K562 (cell line): ENCODE measurements around the gene MMP2. TPM values are rescaled to one million over a fixed set of nuclear protein-coding genes. Genes with fewer than 3 reads are reported as not detected.

ENCODE experiments used
- DACH1 ChIP-seq: fragments of 450-650 bp; IDR thresholded peaks from 2 replicates; pipeline ENCODE4 v1.6.1; 2018; ENCODE audit not compliant: partially characterized antibody
- SMAD3 ChIP-seq: fragments of 450-650 bp; formaldehyde crosslinking; conservative IDR thresholded peaks from 2 replicates; pipeline ENCODE4 v1.4.0; 2020; ENCODE audit warnings: mild to moderate bottlenecking
- polyA plus RNA-seq, 8 experiments: library from polyadenylated mRNA; depleted of rRNA in 4 of 8; stranded (reverse) in 5 of 8; unstranded in 3 of 8; fragments of >200 nt; fragmentation: Nextera tagmentation in 2 of 8; fragmentation: Illumina TruSeq in 1 of 8; extraction: Ambion mirVana in 2 of 8; extraction: Trizol in 1 of 8; gene quantifications; 2 replicates each; pipeline versions ENCODE4 v1.2.1 to v1.2.3, GENCODE V29; 2011 to 2014; ENCODE audit warnings: inconsistent platforms in 1 of 8, missing spikeins in 1 of 8
- total RNA-seq, 7 experiments: library from RNA; depleted of rRNA in 6 of 7; stranded (reverse); fragments of >200 nt in 6 of 7; fragmentation: Illumina TruSeq in 2 of 7; extraction: Trizol in 2 of 7; gene quantifications; 2 replicates each; pipeline versions ENCODE4 v1.2.1 to v1.2.3, GENCODE V29; 2011 to 2021; ENCODE audit warnings: low replicate concordance in 1 of 7
- TF ChIP-seq, protein P1 (sequence below): fragments of 450-650 bp; conservative IDR thresholded peaks from 2 replicates; pipeline ENCODE4 v1.6.1; 2016; ENCODE audit warnings: missing genetic modification characterization, low read depth, mild to moderate bottlenecking, missing compliant biosample characterization, moderate library complexity
- TF ChIP-seq, protein P2 (sequence below), 2 experiments: fragments of 450-650 bp; formaldehyde crosslinking in 1 of 2; IDR thresholded peaks; 2 replicates each; pipeline versions ENCODE4 v1.4.0 to v1.6.1; 2014 to 2020; ENCODE audit warnings: mild to moderate bottlenecking in 2 of 2, borderline replicate concordance in 1 of 2, low read depth in 1 of 2
- TF ChIP-seq, protein P3 (sequence below): fragments of 450-650 bp; formaldehyde crosslinking; IDR thresholded peaks from 2 replicates; pipeline ENCODE4 v1.4.0; 2022; ENCODE audit warnings: mild to moderate bottlenecking, moderate library complexity

MMP2 gene
- total and polyA plus RNA-seq, 9 of the 15 experiments (the other 6 are each of a cell fraction or from before 2014, with no cell fraction given): 0.05 to 0.53 TPM; not detected in 7

DNA sequence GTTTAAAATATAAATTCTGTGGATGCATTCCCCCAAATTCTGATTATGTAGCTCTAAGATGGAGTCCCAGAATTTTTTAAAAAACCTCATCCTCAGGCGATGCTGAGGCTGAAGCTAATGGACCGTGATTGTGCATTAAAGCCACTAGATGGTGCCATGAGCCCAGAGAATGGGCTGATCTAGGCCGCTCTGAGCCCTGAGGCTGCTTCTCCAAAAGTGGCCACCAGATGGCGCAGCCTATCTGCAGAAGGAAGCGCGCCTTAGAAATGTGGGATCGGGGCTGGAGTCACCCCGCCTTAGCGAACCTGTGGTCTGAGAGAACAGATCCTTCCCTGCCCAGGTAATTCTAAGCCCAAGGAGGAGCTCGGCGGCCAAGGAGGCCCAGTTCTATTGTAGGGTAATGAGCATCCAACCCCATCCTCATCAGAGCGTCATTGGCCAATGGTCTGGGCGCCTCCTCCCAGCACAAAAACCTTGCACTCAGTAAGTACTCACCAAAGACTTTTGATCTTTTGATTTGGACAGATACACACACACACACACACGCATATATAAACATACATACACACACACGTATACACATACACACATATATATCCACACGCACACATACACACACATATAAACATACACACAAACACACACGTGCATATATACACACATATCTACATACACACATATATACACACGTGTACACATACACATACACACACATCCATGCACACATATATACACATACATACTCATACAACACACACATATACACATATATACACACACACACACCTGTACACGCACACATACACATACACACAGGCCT, 13.7 kb upstream of the MMP2 start (continued):
- TF ChIP-seq, protein P1, sequence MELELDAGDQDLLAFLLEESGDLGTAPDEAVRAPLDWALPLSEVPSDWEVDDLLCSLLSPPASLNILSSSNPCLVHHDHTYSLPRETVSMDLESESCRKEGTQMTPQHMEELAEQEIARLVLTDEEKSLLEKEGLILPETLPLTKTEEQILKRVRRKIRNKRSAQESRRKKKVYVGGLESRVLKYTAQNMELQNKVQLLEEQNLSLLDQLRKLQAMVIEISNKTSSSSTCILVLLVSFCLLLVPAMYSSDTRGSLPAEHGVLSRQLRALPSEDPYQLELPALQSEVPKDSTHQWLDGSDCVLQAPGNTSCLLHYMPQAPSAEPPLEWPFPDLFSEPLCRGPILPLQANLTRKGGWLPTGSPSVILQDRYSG: no peak
- TF ChIP-seq DACH1 (peak; percentile 7), SMAD3 (CRISPR knock-in tag) (no peak)
- TF ChIP-seq, protein P2, sequence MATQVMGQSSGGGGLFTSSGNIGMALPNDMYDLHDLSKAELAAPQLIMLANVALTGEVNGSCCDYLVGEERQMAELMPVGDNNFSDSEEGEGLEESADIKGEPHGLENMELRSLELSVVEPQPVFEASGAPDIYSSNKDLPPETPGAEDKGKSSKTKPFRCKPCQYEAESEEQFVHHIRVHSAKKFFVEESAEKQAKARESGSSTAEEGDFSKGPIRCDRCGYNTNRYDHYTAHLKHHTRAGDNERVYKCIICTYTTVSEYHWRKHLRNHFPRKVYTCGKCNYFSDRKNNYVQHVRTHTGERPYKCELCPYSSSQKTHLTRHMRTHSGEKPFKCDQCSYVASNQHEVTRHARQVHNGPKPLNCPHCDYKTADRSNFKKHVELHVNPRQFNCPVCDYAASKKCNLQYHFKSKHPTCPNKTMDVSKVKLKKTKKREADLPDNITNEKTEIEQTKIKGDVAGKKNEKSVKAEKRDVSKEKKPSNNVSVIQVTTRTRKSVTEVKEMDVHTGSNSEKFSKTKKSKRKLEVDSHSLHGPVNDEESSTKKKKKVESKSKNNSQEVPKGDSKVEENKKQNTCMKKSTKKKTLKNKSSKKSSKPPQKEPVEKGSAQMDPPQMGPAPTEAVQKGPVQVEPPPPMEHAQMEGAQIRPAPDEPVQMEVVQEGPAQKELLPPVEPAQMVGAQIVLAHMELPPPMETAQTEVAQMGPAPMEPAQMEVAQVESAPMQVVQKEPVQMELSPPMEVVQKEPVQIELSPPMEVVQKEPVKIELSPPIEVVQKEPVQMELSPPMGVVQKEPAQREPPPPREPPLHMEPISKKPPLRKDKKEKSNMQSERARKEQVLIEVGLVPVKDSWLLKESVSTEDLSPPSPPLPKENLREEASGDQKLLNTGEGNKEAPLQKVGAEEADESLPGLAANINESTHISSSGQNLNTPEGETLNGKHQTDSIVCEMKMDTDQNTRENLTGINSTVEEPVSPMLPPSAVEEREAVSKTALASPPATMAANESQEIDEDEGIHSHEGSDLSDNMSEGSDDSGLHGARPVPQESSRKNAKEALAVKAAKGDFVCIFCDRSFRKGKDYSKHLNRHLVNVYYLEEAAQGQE (IDR thresholded peaks at IDR 0.05; ENCODE audit: borderline replicate concordance): peak; percentile 95
- TF ChIP-seq, protein P2 (CRISPR knock-in tag; IDR thresholded peaks at IDR 0.05; ENCODE audit: low read depth): no peak
- TF ChIP-seq, protein P3, sequence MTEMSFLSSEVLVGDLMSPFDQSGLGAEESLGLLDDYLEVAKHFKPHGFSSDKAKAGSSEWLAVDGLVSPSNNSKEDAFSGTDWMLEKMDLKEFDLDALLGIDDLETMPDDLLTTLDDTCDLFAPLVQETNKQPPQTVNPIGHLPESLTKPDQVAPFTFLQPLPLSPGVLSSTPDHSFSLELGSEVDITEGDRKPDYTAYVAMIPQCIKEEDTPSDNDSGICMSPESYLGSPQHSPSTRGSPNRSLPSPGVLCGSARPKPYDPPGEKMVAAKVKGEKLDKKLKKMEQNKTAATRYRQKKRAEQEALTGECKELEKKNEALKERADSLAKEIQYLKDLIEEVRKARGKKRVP (CRISPR knock-in tag): no peak
